ENCODE measurements around the gene RAP1GAP2. TPM values are rescaled to one million over a fixed set of nuclear protein-coding genes. Genes with fewer than 3 reads are reported as not detected.

Gene RAP1GAP2
- total and polyA plus RNA-seq, 7 donors: 4.8 to 14.7 (median 12.5) TPM

- no peaks in the 10 kb centered on the region for H3K36me3 ChIP-seq
- DNase-seq: no peak
- 47 to 62% methylated on average over 28 of the region's 28 CpGs for WGBS, 2 donors
- intact Hi-C loops (cut with DNase I): no loop called here
- TF ChIP-seq CTCF (IDR thresholded peaks at IDR 0.05) (no peak), POLR2AphosphoS5 (IDR thresholded peaks at IDR 0.05) (no peak), POLR2A (IDR thresholded peaks at IDR 0.05) (no peak), EP300 (IDR thresholded peaks at IDR 0.05) (no peak)
- no peak overlapping the region for H3K27ac ChIP-seq
- no peaks in the 10 kb centered on the region for H3K9me3 ChIP-seq
- no peaks in the 10 kb centered on the region for H3K4me1 ChIP-seq
- peak overlapping the region in 1 of 4 donors; percentile 26 for H3K4me3 ChIP-seq
- H3K27me3 ChIP-seq: peaks cover 0 to 46% (median 8%) of the 10 kb centered on the region in 3 donors
Observed at GRCh38 chr17:2795441-2796163, 636 bp upstream of the RAP1GAP2 start.

GRCh38 chr17:2797226-2797625 lies 988 bp downstream of the RAP1GAP2 start:
- intact Hi-C loops (cut with DNase I): no loop called here
- Histone ChIP-seq H3K27me3 (peaks cover 0 to 43% (median 8%) of the 10 kb centered on the region in 3 donors), H3K27ac (no peak overlapping the region), H3K9me3 (no peaks in the 10 kb centered on the region), H3K36me3 (no peaks in the 10 kb centered on the region), H3K4me3 (peak overlapping the region in 2 of 4 donors; percentile 17 to 26), H3K4me1 (no peaks in the 10 kb centered on the region)
- TF ChIP-seq POLR2AphosphoS5 (IDR thresholded peaks at IDR 0.05) (no peak), POLR2A (IDR thresholded peaks at IDR 0.05) (no peak), EP300 (IDR thresholded peaks at IDR 0.05) (no peak), CTCF (IDR thresholded peaks at IDR 0.05) (no peak)
- no peak for DNase-seq
- WGBS, 2 donors: 15 to 35% methylated on average over 15 of the region's 15 CpGs

DNA sequence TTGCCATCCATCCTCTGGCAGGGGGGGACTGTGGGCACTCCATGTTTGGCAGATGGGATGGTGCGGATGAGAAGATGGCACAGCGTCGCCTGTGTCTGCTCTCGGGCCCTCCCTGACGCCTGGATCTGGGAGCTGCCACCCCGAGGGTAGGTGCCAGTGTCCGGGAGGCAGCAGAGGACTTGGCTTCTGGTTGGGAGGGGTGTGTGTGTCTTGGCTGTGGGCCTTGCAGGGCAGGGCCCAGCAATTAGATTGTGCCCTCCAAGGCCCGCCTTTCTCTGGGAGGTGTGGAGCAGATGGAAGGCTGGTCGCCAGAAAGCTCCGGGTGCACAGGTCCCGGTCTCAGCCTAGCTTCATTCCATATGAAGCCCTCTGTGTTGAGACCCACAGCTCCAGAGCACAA lies 1.4 kb downstream of the RAP1GAP2 start:
- Histone ChIP-seq H3K27me3 (peaks cover 0 to 39% (median 8%) of the 10 kb centered on the region in 3 donors), H3K27ac (no peak overlapping the region), H3K36me3 (no peaks in the 10 kb centered on the region), H3K4me1 (no peaks in the 10 kb centered on the region), H3K9me3 (no peaks in the 10 kb centered on the region), H3K4me3 (peak overlapping the region in 1 of 4 donors; percentile 26)
- 14 to 58% methylated on average over 11 of the region's 11 CpGs for WGBS, 2 donors
- no peak for DNase-seq
- no peak for TF ChIP-seq POLR2A (IDR thresholded peaks at IDR 0.05)
- no peak for TF ChIP-seq CTCF (IDR thresholded peaks at IDR 0.05)
- TF ChIP-seq POLR2AphosphoS5 (IDR thresholded peaks at IDR 0.05): no peak
- no peak for TF ChIP-seq EP300 (IDR thresholded peaks at IDR 0.05)
- intact Hi-C loops (cut with DNase I): no loop called here

DNA sequence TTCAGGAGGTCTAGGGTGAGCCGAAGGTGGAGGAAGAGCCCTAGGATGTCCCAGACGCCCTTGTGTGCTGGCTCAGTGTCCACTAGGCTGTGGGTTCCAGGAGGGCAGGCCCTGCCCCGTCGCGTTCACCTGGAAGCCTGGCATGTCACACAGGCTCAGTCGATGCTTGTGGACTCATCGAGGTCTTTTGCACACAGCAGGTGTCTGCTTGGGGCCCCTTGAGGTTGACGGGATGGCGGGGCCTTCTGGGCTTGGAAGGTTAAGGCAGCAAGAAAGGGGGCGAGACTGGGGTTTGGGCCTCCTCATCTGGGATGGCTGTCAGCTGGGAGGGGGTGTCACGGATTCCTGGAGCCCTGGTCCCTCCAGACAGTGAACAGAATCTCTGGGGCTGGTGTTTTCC lies 1.9 kb downstream of the RAP1GAP2 start:
- TF ChIP-seq CTCF (IDR thresholded peaks at IDR 0.05): no peak
- no peak for TF ChIP-seq POLR2AphosphoS5 (IDR thresholded peaks at IDR 0.05)
- no peak for TF ChIP-seq POLR2A (IDR thresholded peaks at IDR 0.05)
- TF ChIP-seq EP300 (IDR thresholded peaks at IDR 0.05): no peak
- no peaks in the 10 kb centered on the region for H3K9me3 ChIP-seq
- intact Hi-C loops (cut with DNase I): no loop called here
- no peaks in the 10 kb centered on the region for H3K36me3 ChIP-seq
- no peaks in the 10 kb centered on the region for H3K4me1 ChIP-seq
- H3K4me3 ChIP-seq: no peak overlapping the region
- WGBS, 2 donors: 58 to 77% methylated on average over 11 of the region's 11 CpGs
- H3K27ac ChIP-seq: no peak overlapping the region
- peaks cover 0 to 37% (median 8%) of the 10 kb centered on the region in 3 donors for H3K27me3 ChIP-seq
- no peak for DNase-seq

Measured in sigmoid colon (tissue), 7 donors.